K562 (cell line): ENCODE data around the gene S1PR1. TPM values are rescaled to one million over a fixed set of nuclear protein-coding genes. Genes with fewer than 3 reads are reported as not detected.

Experiments
- ETV1 ChIP-seq: fragments of 450-650 bp; conservative IDR thresholded peaks from 2 replicates; pipeline ENCODE4 v1.6.1; 2016; ENCODE audit warnings: missing genetic modification characterization, control low read depth, low read depth, missing compliant biosample characterization
- ETV5 ChIP-seq: sonication (generic); formaldehyde crosslinking; IDR thresholded peaks from 2 replicates; pipeline ENCODE4 v1.4.0; 2020; ENCODE audit warnings: low read depth, mild to moderate bottlenecking, missing genetic modification reagents
- FOXM1 ChIP-seq, 2 experiments: fragments of 450-650 bp in 1 of 2; sonication (generic) in 1 of 2; formaldehyde crosslinking in 1 of 2; IDR thresholded peaks; 2 replicates each; pipeline versions ENCODE4 v1.6.1 to v1.9.0; 2017 to 2022; ENCODE audit warnings: low read depth in 2 of 2, mild to moderate bottlenecking in 2 of 2, missing genetic modification reagents in 1 of 2, moderate library complexity in 1 of 2
- ILF3 ChIP-seq: fragments of 450-650 bp; IDR thresholded peaks from 2 replicates; pipeline ENCODE4 v1.6.1; 2018; ENCODE audit warnings: antibody characterized with exemption, mild to moderate bottlenecking, moderate library complexity, borderline replicate concordance
- NFXL1 ChIP-seq: fragments of 450-650 bp; formaldehyde crosslinking; IDR thresholded peaks from 2 replicates; pipeline ENCODE4 v1.4.0; 2021; ENCODE audit warnings: mild to moderate bottlenecking
- polyA plus RNA-seq, 8 experiments: library from polyadenylated mRNA; depleted of rRNA in 4 of 8; stranded (reverse) in 5 of 8; unstranded in 3 of 8; fragments of >200 nt; fragmentation: Nextera tagmentation in 2 of 8; fragmentation: Illumina TruSeq in 1 of 8; extraction: Ambion mirVana in 2 of 8; extraction: Trizol in 1 of 8; gene quantifications; 2 replicates each; pipeline versions ENCODE4 v1.2.1 to v1.2.3, GENCODE V29; 2011 to 2014; ENCODE audit warnings: inconsistent platforms in 1 of 8, missing spikeins in 1 of 8
- total RNA-seq, 7 experiments: library from RNA; depleted of rRNA in 6 of 7; stranded (reverse); fragments of >200 nt in 6 of 7; fragmentation: Illumina TruSeq in 2 of 7; extraction: Trizol in 2 of 7; gene quantifications; 2 replicates each; pipeline versions ENCODE4 v1.2.1 to v1.2.3, GENCODE V29; 2011 to 2021; ENCODE audit warnings: low replicate concordance in 1 of 7
- TF ChIP-seq, protein P1 (sequence below): sonication (generic); formaldehyde crosslinking; IDR thresholded peaks from 2 replicates; pipeline ENCODE4 v1.8.1; 2023; ENCODE audit warnings: mild to moderate bottlenecking, missing genetic modification reagents
- TF ChIP-seq, protein P2 (sequence below): fragments of 450-650 bp; formaldehyde crosslinking; IDR thresholded peaks from 2 replicates; pipeline ENCODE4 v1.4.0; 2020; ENCODE audit warnings: mild to moderate bottlenecking, moderate library complexity
- TF ChIP-seq, protein P3 (sequence below), 3 experiments: IDR thresholded peaks in 2 of 3; conservative IDR thresholded peaks in 1 of 3; 2 replicates each; pipeline ENCODE4 v1.5.1; 2011 to 2012; ENCODE audit warnings: low read length in 3 of 3, mild to moderate bottlenecking in 3 of 3, control low read depth in 2 of 3, improper control_type of control experiment in 1 of 3, inconsistent platforms in 1 of 3, low read depth in 1 of 3, mixed read lengths in 1 of 3, moderate library complexity in 1 of 3; ENCODE audit not compliant: insufficient read depth in 2 of 3
- TF ChIP-seq, protein P4 (sequence below), 2 experiments: fragments of 450-650 bp; formaldehyde crosslinking in 1 of 2; IDR thresholded peaks; 2 replicates each; pipeline versions ENCODE4 v1.4.0 to v1.6.1; 2014 to 2020; ENCODE audit warnings: mild to moderate bottlenecking in 2 of 2, borderline replicate concordance in 1 of 2, low read depth in 1 of 2

Gene S1PR1
- total and polyA plus RNA-seq, 9 of the 15 experiments (the other 6 are each of a cell fraction or from before 2014, with no cell fraction given), result 0.22 to 1.2 (median 0.43) TPM

DNA sequence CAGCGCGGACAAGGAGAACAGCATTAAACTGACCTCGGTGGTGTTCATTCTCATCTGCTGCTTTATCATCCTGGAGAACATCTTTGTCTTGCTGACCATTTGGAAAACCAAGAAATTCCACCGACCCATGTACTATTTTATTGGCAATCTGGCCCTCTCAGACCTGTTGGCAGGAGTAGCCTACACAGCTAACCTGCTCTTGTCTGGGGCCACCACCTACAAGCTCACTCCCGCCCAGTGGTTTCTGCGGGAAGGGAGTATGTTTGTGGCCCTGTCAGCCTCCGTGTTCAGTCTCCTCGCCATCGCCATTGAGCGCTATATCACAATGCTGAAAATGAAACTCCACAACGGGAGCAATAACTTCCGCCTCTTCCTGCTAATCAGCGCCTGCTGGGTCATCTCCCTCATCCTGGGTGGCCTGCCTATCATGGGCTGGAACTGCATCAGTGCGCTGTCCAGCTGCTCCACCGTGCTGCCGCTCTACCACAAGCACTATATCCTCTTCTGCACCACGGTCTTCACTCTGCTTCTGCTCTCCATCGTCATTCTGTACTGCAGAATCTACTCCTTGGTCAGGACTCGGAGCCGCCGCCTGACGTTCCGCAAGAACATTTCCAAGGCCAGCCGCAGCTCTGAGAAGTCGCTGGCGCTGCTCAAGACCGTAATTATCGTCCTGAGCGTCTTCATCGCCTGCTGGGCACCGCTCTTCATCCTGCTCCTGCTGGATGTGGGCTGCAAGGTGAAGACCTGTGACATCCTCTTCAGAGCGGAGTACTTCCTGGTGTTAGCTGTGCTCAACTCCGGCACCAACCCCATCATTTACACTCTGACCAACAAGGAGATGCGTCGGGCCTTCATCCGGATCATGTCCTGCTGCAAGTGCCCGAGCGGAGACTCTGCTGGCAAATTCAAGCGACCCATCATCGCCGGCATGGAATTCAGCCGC lies 2.5 kb downstream of the S1PR1 start (continued):
- TF ChIP-seq FOXM1 (IDR thresholded peaks at IDR 0.05; ENCODE audit: low read depth) (no peak), FOXM1 (CRISPR knock-in tag; IDR thresholded peaks at IDR 0.05; ENCODE audit: low read depth) (no peak), NFXL1 (CRISPR knock-in tag) (no peak), ILF3 (no peak), ETV5 (CRISPR knock-in tag) (no peak), ETV1 (tag) (no peak)
- TF ChIP-seq, protein P1, sequence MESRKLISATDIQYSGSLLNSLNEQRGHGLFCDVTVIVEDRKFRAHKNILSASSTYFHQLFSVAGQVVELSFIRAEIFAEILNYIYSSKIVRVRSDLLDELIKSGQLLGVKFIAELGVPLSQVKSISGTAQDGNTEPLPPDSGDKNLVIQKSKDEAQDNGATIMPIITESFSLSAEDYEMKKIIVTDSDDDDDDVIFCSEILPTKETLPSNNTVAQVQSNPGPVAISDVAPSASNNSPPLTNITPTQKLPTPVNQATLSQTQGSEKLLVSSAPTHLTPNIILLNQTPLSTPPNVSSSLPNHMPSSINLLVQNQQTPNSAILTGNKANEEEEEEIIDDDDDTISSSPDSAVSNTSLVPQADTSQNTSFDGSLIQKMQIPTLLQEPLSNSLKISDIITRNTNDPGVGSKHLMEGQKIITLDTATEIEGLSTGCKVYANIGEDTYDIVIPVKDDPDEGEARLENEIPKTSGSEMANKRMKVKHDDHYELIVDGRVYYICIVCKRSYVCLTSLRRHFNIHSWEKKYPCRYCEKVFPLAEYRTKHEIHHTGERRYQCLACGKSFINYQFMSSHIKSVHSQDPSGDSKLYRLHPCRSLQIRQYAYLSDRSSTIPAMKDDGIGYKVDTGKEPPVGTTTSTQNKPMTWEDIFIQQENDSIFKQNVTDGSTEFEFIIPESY (CRISPR knock-in tag), result peak; percentile 66; the same call in 1 of the 2 replicates
- TF ChIP-seq, protein P2, sequence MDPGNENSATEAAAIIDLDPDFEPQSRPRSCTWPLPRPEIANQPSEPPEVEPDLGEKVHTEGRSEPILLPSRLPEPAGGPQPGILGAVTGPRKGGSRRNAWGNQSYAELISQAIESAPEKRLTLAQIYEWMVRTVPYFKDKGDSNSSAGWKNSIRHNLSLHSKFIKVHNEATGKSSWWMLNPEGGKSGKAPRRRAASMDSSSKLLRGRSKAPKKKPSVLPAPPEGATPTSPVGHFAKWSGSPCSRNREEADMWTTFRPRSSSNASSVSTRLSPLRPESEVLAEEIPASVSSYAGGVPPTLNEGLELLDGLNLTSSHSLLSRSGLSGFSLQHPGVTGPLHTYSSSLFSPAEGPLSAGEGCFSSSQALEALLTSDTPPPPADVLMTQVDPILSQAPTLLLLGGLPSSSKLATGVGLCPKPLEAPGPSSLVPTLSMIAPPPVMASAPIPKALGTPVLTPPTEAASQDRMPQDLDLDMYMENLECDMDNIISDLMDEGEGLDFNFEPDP (CRISPR knock-in tag), result no peak
- TF ChIP-seq, protein P3, sequence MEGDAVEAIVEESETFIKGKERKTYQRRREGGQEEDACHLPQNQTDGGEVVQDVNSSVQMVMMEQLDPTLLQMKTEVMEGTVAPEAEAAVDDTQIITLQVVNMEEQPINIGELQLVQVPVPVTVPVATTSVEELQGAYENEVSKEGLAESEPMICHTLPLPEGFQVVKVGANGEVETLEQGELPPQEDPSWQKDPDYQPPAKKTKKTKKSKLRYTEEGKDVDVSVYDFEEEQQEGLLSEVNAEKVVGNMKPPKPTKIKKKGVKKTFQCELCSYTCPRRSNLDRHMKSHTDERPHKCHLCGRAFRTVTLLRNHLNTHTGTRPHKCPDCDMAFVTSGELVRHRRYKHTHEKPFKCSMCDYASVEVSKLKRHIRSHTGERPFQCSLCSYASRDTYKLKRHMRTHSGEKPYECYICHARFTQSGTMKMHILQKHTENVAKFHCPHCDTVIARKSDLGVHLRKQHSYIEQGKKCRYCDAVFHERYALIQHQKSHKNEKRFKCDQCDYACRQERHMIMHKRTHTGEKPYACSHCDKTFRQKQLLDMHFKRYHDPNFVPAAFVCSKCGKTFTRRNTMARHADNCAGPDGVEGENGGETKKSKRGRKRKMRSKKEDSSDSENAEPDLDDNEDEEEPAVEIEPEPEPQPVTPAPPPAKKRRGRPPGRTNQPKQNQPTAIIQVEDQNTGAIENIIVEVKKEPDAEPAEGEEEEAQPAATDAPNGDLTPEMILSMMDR (IDR thresholded peaks at IDR 0.05 in 2 of 3, conservative IDR thresholded peaks at IDR 0.05 in 1 of 3; ENCODE audit: insufficient read depth in 2 of 3, low read depth in 1 of 3, low read length in 3 of 3), result 0 out of 6 replicates have a peak, but pooled peaks of 1 of the 3 experiments have one; percentile 1
- TF ChIP-seq, protein P4, sequence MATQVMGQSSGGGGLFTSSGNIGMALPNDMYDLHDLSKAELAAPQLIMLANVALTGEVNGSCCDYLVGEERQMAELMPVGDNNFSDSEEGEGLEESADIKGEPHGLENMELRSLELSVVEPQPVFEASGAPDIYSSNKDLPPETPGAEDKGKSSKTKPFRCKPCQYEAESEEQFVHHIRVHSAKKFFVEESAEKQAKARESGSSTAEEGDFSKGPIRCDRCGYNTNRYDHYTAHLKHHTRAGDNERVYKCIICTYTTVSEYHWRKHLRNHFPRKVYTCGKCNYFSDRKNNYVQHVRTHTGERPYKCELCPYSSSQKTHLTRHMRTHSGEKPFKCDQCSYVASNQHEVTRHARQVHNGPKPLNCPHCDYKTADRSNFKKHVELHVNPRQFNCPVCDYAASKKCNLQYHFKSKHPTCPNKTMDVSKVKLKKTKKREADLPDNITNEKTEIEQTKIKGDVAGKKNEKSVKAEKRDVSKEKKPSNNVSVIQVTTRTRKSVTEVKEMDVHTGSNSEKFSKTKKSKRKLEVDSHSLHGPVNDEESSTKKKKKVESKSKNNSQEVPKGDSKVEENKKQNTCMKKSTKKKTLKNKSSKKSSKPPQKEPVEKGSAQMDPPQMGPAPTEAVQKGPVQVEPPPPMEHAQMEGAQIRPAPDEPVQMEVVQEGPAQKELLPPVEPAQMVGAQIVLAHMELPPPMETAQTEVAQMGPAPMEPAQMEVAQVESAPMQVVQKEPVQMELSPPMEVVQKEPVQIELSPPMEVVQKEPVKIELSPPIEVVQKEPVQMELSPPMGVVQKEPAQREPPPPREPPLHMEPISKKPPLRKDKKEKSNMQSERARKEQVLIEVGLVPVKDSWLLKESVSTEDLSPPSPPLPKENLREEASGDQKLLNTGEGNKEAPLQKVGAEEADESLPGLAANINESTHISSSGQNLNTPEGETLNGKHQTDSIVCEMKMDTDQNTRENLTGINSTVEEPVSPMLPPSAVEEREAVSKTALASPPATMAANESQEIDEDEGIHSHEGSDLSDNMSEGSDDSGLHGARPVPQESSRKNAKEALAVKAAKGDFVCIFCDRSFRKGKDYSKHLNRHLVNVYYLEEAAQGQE (IDR thresholded peaks at IDR 0.05; ENCODE audit: borderline replicate concordance), result peak; percentile 53
- TF ChIP-seq, protein P4 (CRISPR knock-in tag; IDR thresholded peaks at IDR 0.05; ENCODE audit: low read depth), result no peak
